HepG2 (cell line): Measurements from ENCODE around the gene CST3. TPM values are rescaled to one million over a fixed set of nuclear protein-coding genes. Genes with fewer than 3 reads are reported as not detected.

Source experiments
- BCL6 ChIP-seq: IDR thresholded peaks from 2 replicates; pipeline ENCODE4 v1.6.1; 2016; ENCODE audit warnings: missing genetic modification reagents, missing compliant biosample characterization
- DNMT1 ChIP-seq: sonication (generic); formaldehyde crosslinking; IDR thresholded peaks from 2 replicates; pipeline ENCODE4 v1.5.1; 2020; ENCODE audit warnings: mild to moderate bottlenecking, missing genetic modification reagents
- FOXP1 ChIP-seq, 2 experiments: fragments of 450-650 bp in 1 of 2; IDR thresholded peaks; 2 replicates each; pipeline ENCODE4 v1.6.1; 2017 to 2018; ENCODE audit warnings: antibody characterized with exemption in 1 of 2
- HMG20B ChIP-seq: conservative IDR thresholded peaks from 2 replicates; pipeline ENCODE4 v1.6.1; 2016; ENCODE audit warnings: missing genetic modification reagents, missing compliant biosample characterization
- HNF4A ChIP-seq: sonication (generic); formaldehyde crosslinking; IDR thresholded peaks from 2 replicates; pipeline ENCODE4 v1.4.0; 2020; ENCODE audit warnings: missing genetic modification reagents
- KLF13 ChIP-seq: sonication (generic); formaldehyde crosslinking; IDR thresholded peaks from 2 replicates; pipeline ENCODE4 v1.4.0; 2020; ENCODE audit warnings: mild to moderate bottlenecking, missing genetic modification reagents
- KLF9 ChIP-seq: IDR thresholded peaks from 2 replicates; pipeline ENCODE4 v1.6.1; 2016; ENCODE audit warnings: low read depth
- NCOA1 ChIP-seq: sonication (generic); formaldehyde crosslinking; IDR thresholded peaks from 2 replicates; pipeline ENCODE4 v1.9.0; 2021; ENCODE audit warnings: missing genetic modification reagents
- PITX1 ChIP-seq: sonication (generic); formaldehyde crosslinking; IDR thresholded peaks from 2 replicates; pipeline ENCODE4 v1.5.1; 2020; ENCODE audit warnings: mild to moderate bottlenecking, missing genetic modification reagents
- RARA ChIP-seq: IDR thresholded peaks from 2 replicates; pipeline ENCODE4 v1.6.1; 2016; ENCODE audit warnings: missing genetic modification reagents, missing compliant biosample characterization
- RFX3 ChIP-seq: IDR thresholded peaks from 2 replicates; pipeline ENCODE4 v1.6.1; 2016; ENCODE audit warnings: missing biosample characterization, missing genetic modification reagents
- XRCC5 ChIP-seq: fragments of 200-400 bp; formaldehyde crosslinking; optimal IDR thresholded peaks from 2 replicates; pipeline ENCODE3; 2017; ENCODE audit warnings: mild to moderate bottlenecking, low read length
- ZBTB21 ChIP-seq: sonication (generic); formaldehyde crosslinking; IDR thresholded peaks from 2 replicates; pipeline ENCODE4 v1.4.0; 2020; ENCODE audit warnings: missing genetic modification reagents
- ZFP41 ChIP-seq: sonication (generic); formaldehyde crosslinking; IDR thresholded peaks from 2 replicates; pipeline ENCODE4 v1.4.0; 2020; ENCODE audit warnings: mild to moderate bottlenecking, missing genetic modification reagents, borderline replicate concordance
- ZNF205 ChIP-seq: IDR thresholded peaks from 2 replicates; pipeline ENCODE4 v1.6.1; 2018; ENCODE audit warnings: missing biosample characterization, missing genetic modification reagents
- ZNF367 ChIP-seq: sonication (generic); formaldehyde crosslinking; IDR thresholded peaks from 2 replicates; pipeline ENCODE4 v1.4.0; 2020; ENCODE audit warnings: missing genetic modification reagents, borderline replicate concordance
- ZNF629 ChIP-seq: sonication (generic); formaldehyde crosslinking; conservative IDR thresholded peaks from 2 replicates; pipeline ENCODE4 v1.5.0; 2020; ENCODE audit warnings: missing genetic modification reagents
- ZNF644 ChIP-seq: IDR thresholded peaks from 2 replicates; pipeline ENCODE4 v1.6.1; 2016; ENCODE audit warnings: low read depth
- polyA plus RNA-seq, 8 experiments: library from polyadenylated mRNA; depleted of rRNA in 3 of 8; stranded (reverse) in 7 of 8; unstranded in 1 of 8; fragments of >200 nt; fragmentation: Illumina TruSeq in 4 of 8; extraction: Trizol in 4 of 8; gene quantifications; 2 replicates each; pipeline versions ENCODE4 v1.2.1 to v1.2.3, GENCODE V29; 2011 to 2016; ENCODE audit warnings: low read depth in 4 of 8, missing spikeins in 1 of 8, mixed read lengths in 1 of 8; ENCODE audit not compliant: insufficient read depth in 1 of 8
- total RNA-seq, 5 experiments: library from RNA; depleted of rRNA; stranded (reverse); fragments of >200 nt; fragmentation: Illumina TruSeq; extraction: Trizol; gene quantifications; 2 replicates each; pipeline ENCODE4 v1.2.3, GENCODE V29; 2016; ENCODE audit warnings: low read depth in 1 of 5
- TF ChIP-seq, protein P1 (sequence below): sonication (generic); formaldehyde crosslinking; IDR thresholded peaks from 2 replicates; pipeline ENCODE4 v1.4.0; 2020; ENCODE audit warnings: mild to moderate bottlenecking, missing genetic modification reagents
- TF ChIP-seq, protein P2 (sequence below): sonication (generic); formaldehyde crosslinking; IDR thresholded peaks from 2 replicates; pipeline ENCODE4 v1.4.0; 2020; ENCODE audit warnings: missing genetic modification reagents, low read depth, mild to moderate bottlenecking, borderline replicate concordance
- TF ChIP-seq, protein P3 (sequence below): sonication (generic); formaldehyde crosslinking; IDR thresholded peaks from 2 replicates; pipeline ENCODE4 v1.8.0; 2022; ENCODE audit warnings: missing genetic modification reagents, mild to moderate bottlenecking, borderline replicate concordance
- TF ChIP-seq, protein P4 (sequence below): IDR thresholded peaks from 2 replicates; pipeline ENCODE4 v1.6.1; 2016; ENCODE audit warnings: low read depth, borderline replicate concordance
- TF ChIP-seq, protein P5 (sequence below): sonication (generic); formaldehyde crosslinking; IDR thresholded peaks from 2 replicates; pipeline ENCODE4 v1.4.0; 2020; ENCODE audit warnings: missing genetic modification reagents, borderline replicate concordance

The CST3 gene
- total and polyA plus RNA-seq, 2 of the 13 experiments (the other 11 are each of a cell fraction or from before 2014, with no cell fraction given) = 690 to 1,005 TPM

DNA sequence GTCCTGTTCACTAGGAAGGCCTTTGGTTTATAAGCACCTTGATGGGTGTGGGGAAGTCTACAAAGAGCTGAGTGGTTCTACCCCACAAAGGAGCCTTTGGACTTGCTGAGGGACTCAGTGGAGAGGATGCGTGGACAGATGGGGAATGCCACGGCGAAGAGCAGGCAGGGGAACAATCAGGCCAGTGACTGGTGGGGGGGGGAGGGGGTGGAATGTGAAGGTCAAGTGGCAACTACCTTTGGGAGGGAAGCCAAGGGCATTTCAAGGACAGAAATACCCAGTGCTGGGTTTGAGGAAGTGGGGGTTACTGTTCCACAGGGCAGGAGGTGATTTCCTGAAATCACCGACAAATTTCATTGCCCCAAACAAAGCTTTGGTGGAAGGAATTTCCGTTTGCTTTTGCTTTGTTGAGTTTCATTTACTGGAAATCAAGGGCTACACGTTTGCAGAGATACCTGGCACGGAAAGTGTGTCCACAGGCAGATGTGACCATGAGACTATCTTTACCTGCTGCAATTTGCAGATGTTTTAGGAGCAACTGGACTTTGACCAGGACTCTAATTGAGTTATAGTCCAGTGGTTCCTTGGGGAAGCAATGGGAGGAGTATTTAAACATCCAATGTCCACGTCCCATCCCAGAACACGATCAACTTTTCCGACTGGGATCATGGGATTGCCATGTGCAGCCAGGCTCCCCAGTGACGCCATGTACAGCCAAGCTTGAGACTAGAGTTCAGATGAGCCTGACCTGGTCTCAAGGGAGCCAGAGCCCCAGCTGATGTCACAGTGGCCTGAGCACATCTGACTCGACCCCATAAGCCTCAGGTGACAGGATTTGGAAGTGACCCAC is 8.0 kb downstream of the CST3 start (continued):
- TF ChIP-seq RARA (CRISPR knock-in tag) (peak; percentile 58), ZNF367 (CRISPR knock-in tag) (no peak), ZFP41 (CRISPR knock-in tag) (no peak), FOXP1 (IDR thresholded peaks at IDR 0.05) (no peak), FOXP1 (CRISPR knock-in tag; IDR thresholded peaks at IDR 0.05) (peak; percentile 11), ZNF205 (CRISPR knock-in tag) (no peak; the same call in 1 of the 2 replicates), ZNF644 (CRISPR knock-in tag) (peak; percentile 86), KLF9 (CRISPR knock-in tag) (no peak), PITX1 (CRISPR knock-in tag) (peak; percentile 69; the same call in 1 of the 2 replicates), BCL6 (CRISPR knock-in tag) (peak; percentile 36), HNF4A (CRISPR knock-in tag) (peak; percentile 89), NCOA1 (CRISPR knock-in tag) (0 out of 2 replicates have a peak, but pooled peaks have one; percentile 71), ZBTB21 (CRISPR knock-in tag) (0 out of 2 replicates have a peak, but pooled peaks have one; percentile 10), HMG20B (CRISPR knock-in tag) (0 out of 2 replicates have a peak, but pooled peaks have one; percentile 17), RFX3 (CRISPR knock-in tag) (no peak), XRCC5 (peak; percentile 77), ZNF629 (CRISPR knock-in tag) (peak; percentile 4; the same call in 1 of the 2 replicates), KLF13 (CRISPR knock-in tag) (no peak), DNMT1 (0 out of 2 replicates have a peak, but pooled peaks have one; percentile 41)
- TF ChIP-seq, protein P1, sequence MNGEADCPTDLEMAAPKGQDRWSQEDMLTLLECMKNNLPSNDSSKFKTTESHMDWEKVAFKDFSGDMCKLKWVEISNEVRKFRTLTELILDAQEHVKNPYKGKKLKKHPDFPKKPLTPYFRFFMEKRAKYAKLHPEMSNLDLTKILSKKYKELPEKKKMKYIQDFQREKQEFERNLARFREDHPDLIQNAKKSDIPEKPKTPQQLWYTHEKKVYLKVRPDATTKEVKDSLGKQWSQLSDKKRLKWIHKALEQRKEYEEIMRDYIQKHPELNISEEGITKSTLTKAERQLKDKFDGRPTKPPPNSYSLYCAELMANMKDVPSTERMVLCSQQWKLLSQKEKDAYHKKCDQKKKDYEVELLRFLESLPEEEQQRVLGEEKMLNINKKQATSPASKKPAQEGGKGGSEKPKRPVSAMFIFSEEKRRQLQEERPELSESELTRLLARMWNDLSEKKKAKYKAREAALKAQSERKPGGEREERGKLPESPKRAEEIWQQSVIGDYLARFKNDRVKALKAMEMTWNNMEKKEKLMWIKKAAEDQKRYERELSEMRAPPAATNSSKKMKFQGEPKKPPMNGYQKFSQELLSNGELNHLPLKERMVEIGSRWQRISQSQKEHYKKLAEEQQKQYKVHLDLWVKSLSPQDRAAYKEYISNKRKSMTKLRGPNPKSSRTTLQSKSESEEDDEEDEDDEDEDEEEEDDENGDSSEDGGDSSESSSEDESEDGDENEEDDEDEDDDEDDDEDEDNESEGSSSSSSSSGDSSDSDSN (CRISPR knock-in tag) = peak; percentile 53; the same call in 1 of the 2 replicates
- TF ChIP-seq, protein P2, sequence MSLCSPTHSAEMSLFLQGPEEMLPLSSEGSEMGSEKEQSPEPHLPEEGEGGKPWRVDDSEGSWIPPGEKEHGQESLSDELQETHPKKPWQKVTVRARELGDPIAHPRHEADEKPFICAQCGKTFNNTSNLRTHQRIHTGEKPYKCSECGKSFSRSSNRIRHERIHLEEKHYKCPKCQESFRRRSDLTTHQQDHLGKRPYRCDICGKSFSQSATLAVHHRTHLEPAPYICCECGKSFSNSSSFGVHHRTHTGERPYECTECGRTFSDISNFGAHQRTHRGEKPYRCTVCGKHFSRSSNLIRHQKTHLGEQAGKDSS (CRISPR knock-in tag) = peak; percentile 65
- TF ChIP-seq, protein P3, sequence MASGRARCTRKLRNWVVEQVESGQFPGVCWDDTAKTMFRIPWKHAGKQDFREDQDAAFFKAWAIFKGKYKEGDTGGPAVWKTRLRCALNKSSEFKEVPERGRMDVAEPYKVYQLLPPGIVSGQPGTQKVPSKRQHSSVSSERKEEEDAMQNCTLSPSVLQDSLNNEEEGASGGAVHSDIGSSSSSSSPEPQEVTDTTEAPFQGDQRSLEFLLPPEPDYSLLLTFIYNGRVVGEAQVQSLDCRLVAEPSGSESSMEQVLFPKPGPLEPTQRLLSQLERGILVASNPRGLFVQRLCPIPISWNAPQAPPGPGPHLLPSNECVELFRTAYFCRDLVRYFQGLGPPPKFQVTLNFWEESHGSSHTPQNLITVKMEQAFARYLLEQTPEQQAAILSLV = 0 out of 2 replicates have a peak, but pooled peaks have one; percentile 56
- TF ChIP-seq, protein P4, sequence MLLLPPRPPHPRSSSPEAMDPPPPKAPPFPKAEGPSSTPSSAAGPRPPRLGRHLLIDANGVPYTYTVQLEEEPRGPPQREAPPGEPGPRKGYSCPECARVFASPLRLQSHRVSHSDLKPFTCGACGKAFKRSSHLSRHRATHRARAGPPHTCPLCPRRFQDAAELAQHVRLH (CRISPR knock-in tag) = 0 out of 2 replicates have a peak, but pooled peaks have one; percentile 46
- TF ChIP-seq, protein P5, sequence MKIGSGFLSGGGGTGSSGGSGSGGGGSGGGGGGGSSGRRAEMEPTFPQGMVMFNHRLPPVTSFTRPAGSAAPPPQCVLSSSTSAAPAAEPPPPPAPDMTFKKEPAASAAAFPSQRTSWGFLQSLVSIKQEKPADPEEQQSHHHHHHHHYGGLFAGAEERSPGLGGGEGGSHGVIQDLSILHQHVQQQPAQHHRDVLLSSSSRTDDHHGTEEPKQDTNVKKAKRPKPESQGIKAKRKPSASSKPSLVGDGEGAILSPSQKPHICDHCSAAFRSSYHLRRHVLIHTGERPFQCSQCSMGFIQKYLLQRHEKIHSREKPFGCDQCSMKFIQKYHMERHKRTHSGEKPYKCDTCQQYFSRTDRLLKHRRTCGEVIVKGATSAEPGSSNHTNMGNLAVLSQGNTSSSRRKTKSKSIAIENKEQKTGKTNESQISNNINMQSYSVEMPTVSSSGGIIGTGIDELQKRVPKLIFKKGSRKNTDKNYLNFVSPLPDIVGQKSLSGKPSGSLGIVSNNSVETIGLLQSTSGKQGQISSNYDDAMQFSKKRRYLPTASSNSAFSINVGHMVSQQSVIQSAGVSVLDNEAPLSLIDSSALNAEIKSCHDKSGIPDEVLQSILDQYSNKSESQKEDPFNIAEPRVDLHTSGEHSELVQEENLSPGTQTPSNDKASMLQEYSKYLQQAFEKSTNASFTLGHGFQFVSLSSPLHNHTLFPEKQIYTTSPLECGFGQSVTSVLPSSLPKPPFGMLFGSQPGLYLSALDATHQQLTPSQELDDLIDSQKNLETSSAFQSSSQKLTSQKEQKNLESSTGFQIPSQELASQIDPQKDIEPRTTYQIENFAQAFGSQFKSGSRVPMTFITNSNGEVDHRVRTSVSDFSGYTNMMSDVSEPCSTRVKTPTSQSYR (CRISPR knock-in tag) = peak; percentile 87
